ENCODE measurements around the gene CCDC169. TPM values are rescaled to one million over a fixed set of nuclear protein-coding genes. Genes with fewer than 3 reads are reported as not detected.

The CCDC169 gene
- total RNA-seq, 6 donors from 2014 or later, result 0.20 to 0.74 (median 0.26) TPM; not detected in 3

DNA sequence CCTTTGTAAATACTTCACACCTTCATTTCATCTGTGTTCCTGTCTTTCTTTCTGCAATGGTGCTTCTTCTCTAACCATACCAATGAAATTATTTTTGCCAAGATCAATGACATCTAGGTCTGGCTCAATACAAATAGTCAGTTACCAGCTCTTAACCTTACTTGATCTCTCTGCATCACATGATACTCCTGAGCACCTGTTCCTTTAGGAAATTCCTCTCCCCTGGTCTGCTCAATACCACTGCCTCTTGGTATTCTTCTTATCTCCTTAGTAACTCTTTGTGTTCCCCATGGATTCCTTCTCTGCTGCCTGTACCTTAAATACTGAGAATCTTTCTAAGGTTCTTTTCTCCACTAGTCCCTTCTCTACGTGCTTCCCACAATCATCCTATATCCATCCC, 109.2 kb downstream of the CCDC169 start:
- Histone ChIP-seq H3K9me3 (no peaks in the 10 kb centered on the region), H3K4me1 (no peaks in the 10 kb centered on the region), H3K36me3 (no peaks in the 10 kb centered on the region), H3K4me3 (no peak overlapping the region), H3K27ac (no peak overlapping the region), H3K27me3 (no peaks in the 10 kb centered on the region)
- no peak for TF ChIP-seq EP300 (IDR thresholded peaks at IDR 0.05)
- TF ChIP-seq, protein P1, sequence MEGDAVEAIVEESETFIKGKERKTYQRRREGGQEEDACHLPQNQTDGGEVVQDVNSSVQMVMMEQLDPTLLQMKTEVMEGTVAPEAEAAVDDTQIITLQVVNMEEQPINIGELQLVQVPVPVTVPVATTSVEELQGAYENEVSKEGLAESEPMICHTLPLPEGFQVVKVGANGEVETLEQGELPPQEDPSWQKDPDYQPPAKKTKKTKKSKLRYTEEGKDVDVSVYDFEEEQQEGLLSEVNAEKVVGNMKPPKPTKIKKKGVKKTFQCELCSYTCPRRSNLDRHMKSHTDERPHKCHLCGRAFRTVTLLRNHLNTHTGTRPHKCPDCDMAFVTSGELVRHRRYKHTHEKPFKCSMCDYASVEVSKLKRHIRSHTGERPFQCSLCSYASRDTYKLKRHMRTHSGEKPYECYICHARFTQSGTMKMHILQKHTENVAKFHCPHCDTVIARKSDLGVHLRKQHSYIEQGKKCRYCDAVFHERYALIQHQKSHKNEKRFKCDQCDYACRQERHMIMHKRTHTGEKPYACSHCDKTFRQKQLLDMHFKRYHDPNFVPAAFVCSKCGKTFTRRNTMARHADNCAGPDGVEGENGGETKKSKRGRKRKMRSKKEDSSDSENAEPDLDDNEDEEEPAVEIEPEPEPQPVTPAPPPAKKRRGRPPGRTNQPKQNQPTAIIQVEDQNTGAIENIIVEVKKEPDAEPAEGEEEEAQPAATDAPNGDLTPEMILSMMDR (IDR thresholded peaks at IDR 0.05), result no peak
- DNase-seq, result no peak
- 83 to 91% methylated on average over 1 of the region's 1 CpG for WGBS, 2 donors
- no peak for ATAC-seq (ENCODE audit: low FRiP score in 2 of 2)

DNA sequence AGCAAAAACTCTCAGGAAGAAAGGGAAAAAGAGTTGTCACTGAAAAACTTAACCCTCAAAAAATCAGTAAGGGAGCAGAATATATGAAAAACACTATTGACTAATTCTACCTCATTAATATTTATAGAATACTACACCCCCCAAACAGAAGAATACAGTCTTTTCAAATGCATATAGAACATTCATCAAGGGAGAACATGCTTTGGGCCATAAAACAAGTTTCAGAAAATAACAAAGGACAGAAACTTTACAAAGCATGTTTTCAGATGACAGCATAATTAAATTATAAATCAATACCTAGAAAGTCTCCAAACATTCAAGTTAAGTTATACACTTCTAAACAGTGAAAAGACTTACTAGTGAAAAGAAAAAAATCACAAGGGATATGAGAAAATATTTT, 113.7 kb downstream of the CCDC169 start:
- Histone ChIP-seq H3K36me3 (no peaks in the 10 kb centered on the region), H3K4me3 (no peak overlapping the region), H3K9me3 (no peaks in the 10 kb centered on the region), H3K4me1 (no peaks in the 10 kb centered on the region), H3K27ac (no peak overlapping the region), H3K27me3 (no peaks in the 10 kb centered on the region)
- no peak for ATAC-seq (ENCODE audit: low FRiP score in 2 of 2)
- no peak for DNase-seq
- TF ChIP-seq EP300 (IDR thresholded peaks at IDR 0.05) (no peak), POLR2AphosphoS5 (IDR thresholded peaks at IDR 0.05) (no peak), POLR2A (IDR thresholded peaks at IDR 0.05) (no peak)
- TF ChIP-seq, protein P1 (IDR thresholded peaks at IDR 0.05), result no peak

Small RNAs within 50 kb of the gene (small RNA-seq; reads per million reads assigned to genes)
- gene RNU6-71P, result 0 reads per million in 4 donors

Other genes with a start within 250 kb of the CCDC169 start
- 10 to 100 TPM in 1 of 6 donors, 1 to 10 TPM in 5; 2.1 to 14.7 (median 3.9) TPM for gene DCLK1, start 166.4 kb downstream of the CCDC169 start, total RNA-seq
- gene SOHLH2, start 83.3 kb downstream of the CCDC169 start, total RNA-seq, result under 1 TPM in 1 of 6 donors, not detected in 5; 0.11 TPM
- gene SPART, start 48.6 kb upstream of the CCDC169 start, total RNA-seq, result 10 to 100 TPM; 30.4 to 86.7 (median 47.9) TPM
- gene CCNA1, start 134.7 kb upstream of the CCDC169 start, total RNA-seq, result 1 to 10 TPM in 3 of 6 donors, under 1 TPM in 1, not detected in 2; 0.31 to 2.4 (median 1.7) TPM